ENCODE data around the gene KCNAB2. TPM values are rescaled to one million over a fixed set of nuclear protein-coding genes. Genes with fewer than 3 reads are reported as not detected.
A peak's percentile ranks its signal among the peaks of the same experiment; 100 is the strongest.

KCNAB2 gene
- polyA plus RNA-seq, 3 donors: 11.5 to 178 (median 22.7) TPM

GRCh38 chr1:6082430-6082971, 36.8 kb downstream of the KCNAB2 start:
- Histone ChIP-seq H3K79me2 (ENCODE audit: insufficient read depth, low read length) (peaks cover 2% of the 10 kb centered on the region), H3K9ac (ENCODE audit: insufficient read depth, low read length, poor library complexity, severe bottlenecking) (no peak overlapping the region), H3K9me3 (replicated peaks in 1 of 2; ENCODE audit: control insufficient read depth in 1 of 2, insufficient read depth in 1 of 2, low read length in 2 of 2) (no peaks in the 10 kb centered on the region), H3K4me2 (replicated peaks; ENCODE audit: extremely low read depth, low read length, poor library complexity, severe bottlenecking) (no peak overlapping the region), H3K27me3 (ENCODE audit: control insufficient read depth in 2 of 2, insufficient read depth in 2 of 2, low read length in 2 of 2) (no peaks in the 10 kb centered on the region), H2AFZ (ENCODE audit: insufficient read depth, low read depth, low read length, poor library complexity, severe bottlenecking) (no peak overlapping the region), H4K20me1 (ENCODE audit: insufficient read depth, low read length) (peaks cover 90% of the 10 kb centered on the region), H3K4me1 (ENCODE audit: control insufficient read depth in 1 of 2, insufficient read depth in 2 of 2, low read length in 2 of 2) (no peaks in the 10 kb centered on the region), H3K36me3 (replicated peaks in 1 of 2; ENCODE audit: control insufficient read depth in 1 of 2, insufficient read depth in 2 of 2, low read length in 2 of 2) (peaks cover 85 to 100% of the 10 kb centered on the region in 2 donors), H3K27ac (ENCODE audit: low read depth in 1 of 2, low read length in 2 of 2) (no peak overlapping the region), H3K4me3 (replicated peaks in 1 of 3; ENCODE audit: low read depth in 2 of 3, low read length in 3 of 3) (no peak overlapping the region)
- 68% methylated on average over 10 of the region's 10 CpGs for WGBS (ENCODE audit: insufficient coverage)
- no peaks in the 10 kb centered on the region for H3K4me1 Mint-ChIP-seq
- H3K27me3 Mint-ChIP-seq (ENCODE audit: low read depth in 3 of 3): peaks cover 0 to 1% (median 0%) of the 10 kb centered on the region in 3 donors
- no peak overlapping the region for H3K4me3 Mint-ChIP-seq
- no peak for DNase-seq
- H3K36me3 Mint-ChIP-seq: peaks cover 80 to 99% of the 10 kb centered on the region in 2 donors
- no peak for TF ChIP-seq CTCF (IDR thresholded peaks at IDR 0.05)
- intact Hi-C loops (cut with micrococcal nuclease): no loop called here
- peak overlapping the region in 1 of 7 donors; percentile 38 for H3K27ac Mint-ChIP-seq
- no peaks in the 10 kb centered on the region for H3K9me3 Mint-ChIP-seq

DNA sequence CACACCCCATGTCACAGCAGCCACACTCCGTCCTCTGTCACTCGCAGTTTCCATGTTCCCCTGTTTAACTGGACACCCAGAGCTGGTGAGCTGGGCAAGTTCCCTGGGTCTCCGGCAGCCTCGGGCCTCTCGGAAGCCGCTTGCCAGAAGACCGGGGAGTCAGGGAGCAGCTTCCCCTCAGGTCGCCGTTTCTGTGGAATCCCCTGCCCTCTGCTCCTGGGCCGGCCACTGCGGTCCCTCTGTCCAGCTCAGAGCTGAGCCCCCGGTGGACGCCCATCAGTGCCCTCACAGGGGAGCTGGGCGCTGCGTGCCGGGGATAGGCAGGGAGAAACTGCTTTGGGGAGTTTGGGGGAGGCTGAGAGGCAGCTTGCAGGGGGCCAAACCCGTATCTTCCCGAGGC, 37.7 kb downstream of the KCNAB2 start:
- H2AFZ ChIP-seq (ENCODE audit: insufficient read depth, low read depth, low read length, poor library complexity, severe bottlenecking): no peak overlapping the region
- no peak for TF ChIP-seq CTCF (IDR thresholded peaks at IDR 0.05)
- intact Hi-C loops (cut with micrococcal nuclease): no loop called here
- no peaks in the 10 kb centered on the region for H3K4me1 ChIP-seq (ENCODE audit: control insufficient read depth in 1 of 2, insufficient read depth in 2 of 2, low read length in 2 of 2)
- H4K20me1 ChIP-seq (ENCODE audit: insufficient read depth, low read length): peaks cover 82% of the 10 kb centered on the region
- no peak overlapping the region for H3K4me3 Mint-ChIP-seq
- 98% methylated on average over 13 of the region's 18 CpGs for WGBS (ENCODE audit: insufficient coverage)
- H3K9me3 ChIP-seq (replicated peaks in 1 of 2; ENCODE audit: control insufficient read depth in 1 of 2, insufficient read depth in 1 of 2, low read length in 2 of 2): no peaks in the 10 kb centered on the region
- no peak overlapping the region for H3K4me2 ChIP-seq (replicated peaks; ENCODE audit: extremely low read depth, low read length, poor library complexity, severe bottlenecking)
- no peaks in the 10 kb centered on the region for H3K9me3 Mint-ChIP-seq
- DNase-seq: no peak
- H3K4me1 Mint-ChIP-seq: no peaks in the 10 kb centered on the region
- H3K27me3 ChIP-seq (ENCODE audit: control insufficient read depth in 2 of 2, insufficient read depth in 2 of 2, low read length in 2 of 2): no peaks in the 10 kb centered on the region
- no peak overlapping the region for H3K9ac ChIP-seq (ENCODE audit: insufficient read depth, low read length, poor library complexity, severe bottlenecking)
- H3K27me3 Mint-ChIP-seq (ENCODE audit: low read depth in 3 of 3): peaks cover 0 to 1% (median 0%) of the 10 kb centered on the region in 3 donors
- peaks cover 79 to 98% of the 10 kb centered on the region in 2 donors for H3K36me3 Mint-ChIP-seq
- H3K27ac ChIP-seq (ENCODE audit: low read depth in 1 of 2, low read length in 2 of 2): no peak overlapping the region
- peaks cover 79 to 94% of the 10 kb centered on the region in 2 donors for H3K36me3 ChIP-seq (replicated peaks in 1 of 2; ENCODE audit: control insufficient read depth in 1 of 2, insufficient read depth in 2 of 2, low read length in 2 of 2)
- H3K27ac Mint-ChIP-seq: peak overlapping the region in 2 of 7 donors; percentile 30 to 63
- H3K4me3 ChIP-seq (replicated peaks in 1 of 3; ENCODE audit: low read depth in 2 of 3, low read length in 3 of 3): no peak overlapping the region
- H3K79me2 ChIP-seq (ENCODE audit: insufficient read depth, low read length): peaks cover 2% of the 10 kb centered on the region
